ENCODE data around the gene GPALPP1.

GRCh38 chr13:44967704-44968433 lies 21.5 kb upstream of the GPALPP1 start:
- TF ChIP-seq POLR2A (IDR thresholded peaks at IDR 0.05; ENCODE audit: low read depth, low read length), result no peak
- no peak for TF ChIP-seq PAX5 (IDR thresholded peaks at IDR 0.05; ENCODE audit: insufficient read depth, low read length, severe bottlenecking)
- no peak for TF ChIP-seq SPI1 (IDR thresholded peaks at IDR 0.05; ENCODE audit: low read depth, low read length)
- no peak for TF ChIP-seq TAF1 (IDR thresholded peaks at IDR 0.05; ENCODE audit: low read depth, low read length)
- TF ChIP-seq POLR2AphosphoS5 (IDR thresholded peaks at IDR 0.05; ENCODE audit: low read depth, low read length), result no peak
- no peak for TF ChIP-seq POU2F2 (IDR thresholded peaks at IDR 0.05; ENCODE audit: low read depth, low read length)
